Endothelial cell (in vitro differentiated cells): ENCODE measurements around the gene THAP8. TPM values are rescaled to one million over a fixed set of nuclear protein-coding genes. Genes with fewer than 3 reads are reported as not detected.

Experiments used
- DNase-seq: peaks from one replicate; pipeline ENCODE4 v3.0.0; 2021; ENCODE audit warnings: low spot score
- H3K27ac Mint-ChIP-seq: one replicate; pipeline ENCODE4 v1.8.0; 2021; ENCODE audit warnings: mixed read lengths, inconsistent platforms; ENCODE audit not compliant: unreplicated experiment
- H3K27me3 Mint-ChIP-seq: one replicate; pipeline ENCODE4 v1.8.0; 2021; ENCODE audit warnings: mild to moderate bottlenecking, moderate library complexity, mixed read lengths, inconsistent platforms; ENCODE audit not compliant: unreplicated experiment
- H3K36me3 Mint-ChIP-seq: one replicate; pipeline ENCODE4 v1.8.0; 2021; ENCODE audit warnings: mild to moderate bottlenecking, low read depth, mixed read lengths, inconsistent platforms; ENCODE audit not compliant: unreplicated experiment
- H3K4me1 Mint-ChIP-seq: one replicate; pipeline ENCODE4 v1.8.0; 2021; ENCODE audit warnings: mild to moderate bottlenecking, mixed read lengths, inconsistent platforms; ENCODE audit not compliant: unreplicated experiment
- H3K4me3 Mint-ChIP-seq: one replicate; pipeline ENCODE4 v1.8.0; 2021; ENCODE audit warnings: mild to moderate bottlenecking, mixed read lengths, inconsistent platforms; ENCODE audit not compliant: unreplicated experiment
- H3K9me3 Mint-ChIP-seq: one replicate; pipeline ENCODE4 v1.8.0; 2021; ENCODE audit warnings: mixed read lengths, inconsistent platforms; ENCODE audit not compliant: unreplicated experiment
- CTCF ChIP-seq: fragments of 200-600 bp; sonication (generic); IDR thresholded peaks from one replicate; pipeline ENCODE4 v1.5.0; 2021; ENCODE audit warnings: antibody characterized with exemption; ENCODE audit not compliant: unreplicated experiment
- total RNA-seq: library from RNA; stranded (reverse); fragmentation: NEBNext Ultra II Directional; extraction: Animal tissue kit (Norgen Biotek cat#: 25700); gene quantifications from one replicate; pipeline ENCODE4 v1.2.1, GENCODE V29; 2021; ENCODE audit not compliant: unreplicated experiment

THAP8 gene
- total RNA-seq, 1 donor from 2014 or later: 6.7 TPM

- Mint-ChIP-seq H3K4me1 (peaks cover 7% of the 10 kb centered on the region), H3K27ac (no peak overlapping the region), H3K27me3 (peaks cover 4% of the 10 kb centered on the region), H3K36me3 (peaks cover 37% of the 10 kb centered on the region), H3K4me3 (no peak overlapping the region), H3K9me3 (no peaks in the 10 kb centered on the region)
- no peak for DNase-seq
- TF ChIP-seq CTCF: no peak
Observed at GRCh38 chr19:36028313-36029041, 25.6 kb downstream of the THAP8 start.

GRCh38 chr19:36027696-36028095, 26.4 kb downstream of the THAP8 start:
- peaks cover 9% of the 10 kb centered on the region for H3K4me1 Mint-ChIP-seq
- no peak for TF ChIP-seq CTCF
- no peak overlapping the region for H3K27ac Mint-ChIP-seq
- no peak for DNase-seq
- no peak overlapping the region for H3K4me3 Mint-ChIP-seq
- H3K27me3 Mint-ChIP-seq: peaks cover 4% of the 10 kb centered on the region
- H3K9me3 Mint-ChIP-seq: no peaks in the 10 kb centered on the region
- H3K36me3 Mint-ChIP-seq: peaks cover 41% of the 10 kb centered on the region

- Mint-ChIP-seq H3K9me3 (no peaks in the 10 kb centered on the region), H3K27ac (no peak overlapping the region), H3K4me3 (no peak overlapping the region), H3K36me3 (peaks cover 38% of the 10 kb centered on the region), H3K27me3 (peaks cover 4% of the 10 kb centered on the region), H3K4me1 (peaks cover 4% of the 10 kb centered on the region)
- DNase-seq: no peak
- no peak for TF ChIP-seq CTCF
Observed at GRCh38 chr19:36026091-36026876, 27.8 kb downstream of the THAP8 start.

- DNase-seq: no peak
- Mint-ChIP-seq H3K4me3 (no peak overlapping the region), H3K9me3 (no peaks in the 10 kb centered on the region), H3K27ac (no peak overlapping the region), H3K4me1 (peaks cover 2% of the 10 kb centered on the region), H3K36me3 (peaks cover 36% of the 10 kb centered on the region), H3K27me3 (peaks cover 2% of the 10 kb centered on the region)
- TF ChIP-seq CTCF: no peak
Observed at GRCh38 chr19:36025541-36025940, 28.5 kb downstream of the THAP8 start.

- Mint-ChIP-seq H3K27me3 (no peaks in the 10 kb centered on the region), H3K9me3 (no peaks in the 10 kb centered on the region), H3K4me1 (peaks cover 2% of the 10 kb centered on the region), H3K27ac (no peak overlapping the region), H3K36me3 (peaks cover 25% of the 10 kb centered on the region), H3K4me3 (peak overlapping the region; percentile 45)
- DNase-seq: no peak
- TF ChIP-seq CTCF: no peak
Observed at GRCh38 chr19:36023432-36023831, 30.7 kb downstream of the THAP8 start.
